T-helper 9 cell (primary cell): ENCODE results near the gene STX18.

Experiments
- DNase-seq: peaks from one replicate; pipeline ENCODE4 v3.0.0-alpha.2; 2020

STX18 gene

GRCh38 chr4:4395849-4396627 is 145.8 kb downstream of the STX18 start:
- DNase-seq: no peak

DNA sequence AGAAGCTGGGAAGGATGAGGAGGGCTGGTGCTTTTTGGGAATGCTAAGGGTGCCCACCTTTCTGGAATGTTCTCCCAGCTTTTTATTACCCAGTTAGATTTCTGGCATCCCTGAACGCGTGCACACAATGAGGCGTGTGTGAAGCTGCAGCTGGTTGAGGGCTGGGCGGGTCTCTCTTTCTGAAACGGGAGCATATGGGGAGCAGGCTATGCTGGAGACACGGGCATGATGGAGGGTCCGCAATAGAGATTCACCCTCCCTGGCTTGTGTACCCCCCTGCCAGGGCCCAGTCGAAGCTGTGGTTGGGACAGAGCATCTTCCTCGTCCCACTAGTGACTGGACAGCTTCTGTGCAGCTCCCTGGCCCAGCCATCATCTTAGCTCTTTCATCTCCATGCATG is 146.5 kb downstream of the STX18 start:
- no peak for DNase-seq

DNA sequence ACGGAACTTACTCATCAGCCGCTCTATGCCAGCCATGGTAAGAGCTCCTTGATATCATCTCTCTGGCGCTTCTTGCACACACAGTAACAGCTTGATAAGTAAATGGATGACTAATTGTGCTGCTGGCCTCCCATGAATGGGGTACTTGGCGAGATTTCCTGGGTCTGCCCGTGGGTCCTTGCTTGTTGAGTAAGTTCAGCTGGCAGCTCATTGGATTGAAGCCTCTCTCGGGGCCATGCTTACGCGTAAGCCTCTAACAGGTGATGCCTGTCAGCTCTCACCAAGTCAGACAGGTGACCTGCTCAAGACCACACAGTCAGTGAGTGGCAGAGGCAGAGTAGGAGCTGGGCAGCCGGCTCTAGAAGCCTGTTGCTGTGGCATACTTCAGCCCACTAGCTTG is 147.2 kb downstream of the STX18 start:
- no peak for DNase-seq

GRCh38 chr4:4392501-4393183 is 149.2 kb downstream of the STX18 start:
- no peak for DNase-seq

DNA sequence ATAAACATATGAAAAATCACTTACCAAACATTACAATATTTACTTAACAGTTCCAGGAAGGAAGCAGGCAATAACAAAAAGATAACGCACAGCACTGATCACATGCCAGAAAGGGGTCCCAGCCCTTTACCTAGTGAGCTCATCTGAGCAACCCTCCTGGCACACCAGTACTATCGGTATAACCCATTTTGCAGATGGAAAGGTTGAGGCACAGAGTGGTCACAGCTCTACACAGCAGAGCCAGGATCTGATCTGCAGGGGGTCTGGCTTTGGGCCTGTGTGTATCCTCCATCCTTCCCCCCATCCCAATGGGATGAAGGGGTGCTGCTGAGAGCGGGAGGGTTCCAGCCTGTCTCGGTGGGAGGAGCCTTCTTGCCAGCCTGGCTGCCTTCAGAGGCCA is 150.0 kb downstream of the STX18 start:
- DNase-seq: no peak

DNA sequence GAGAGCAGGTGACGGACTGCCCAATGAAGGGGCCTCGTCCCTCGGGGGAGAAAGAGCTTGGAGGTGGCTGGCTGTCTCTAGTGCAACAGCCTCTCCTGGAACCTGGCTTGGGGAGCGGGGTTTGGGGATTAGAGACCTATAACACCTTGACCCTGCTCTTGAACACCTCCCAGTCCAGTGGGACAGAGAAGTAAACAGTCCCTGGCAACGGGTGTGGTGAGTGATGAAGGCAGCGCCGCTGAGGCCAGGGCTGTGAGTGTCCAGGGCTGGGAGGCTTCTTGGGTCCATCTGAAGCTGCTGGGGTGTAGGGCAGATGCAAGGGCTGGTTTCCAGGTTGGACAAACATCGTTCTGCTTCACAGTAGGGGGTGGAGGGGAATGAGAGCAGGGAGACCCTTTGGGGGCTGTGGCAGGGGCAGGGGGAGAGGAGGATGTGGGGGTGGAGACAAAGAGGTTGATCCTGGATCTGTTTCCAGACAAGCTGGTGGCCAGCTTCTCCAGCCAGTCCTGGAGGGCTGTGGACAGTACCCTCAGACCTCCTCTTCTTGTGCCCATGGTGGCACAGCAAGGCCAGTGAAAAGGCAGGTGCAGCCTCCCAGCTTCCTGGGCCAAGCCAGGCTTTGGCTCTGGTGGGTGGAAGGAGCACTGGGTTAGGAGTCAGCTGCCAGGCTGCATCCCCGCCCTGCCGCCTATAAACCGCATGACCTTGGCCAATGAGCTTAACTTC is 151.2 kb downstream of the STX18 start:
- no peak for DNase-seq

GRCh38 chr4:4390046-4390445 is 151.8 kb downstream of the STX18 start:
- no peak for DNase-seq

DNA sequence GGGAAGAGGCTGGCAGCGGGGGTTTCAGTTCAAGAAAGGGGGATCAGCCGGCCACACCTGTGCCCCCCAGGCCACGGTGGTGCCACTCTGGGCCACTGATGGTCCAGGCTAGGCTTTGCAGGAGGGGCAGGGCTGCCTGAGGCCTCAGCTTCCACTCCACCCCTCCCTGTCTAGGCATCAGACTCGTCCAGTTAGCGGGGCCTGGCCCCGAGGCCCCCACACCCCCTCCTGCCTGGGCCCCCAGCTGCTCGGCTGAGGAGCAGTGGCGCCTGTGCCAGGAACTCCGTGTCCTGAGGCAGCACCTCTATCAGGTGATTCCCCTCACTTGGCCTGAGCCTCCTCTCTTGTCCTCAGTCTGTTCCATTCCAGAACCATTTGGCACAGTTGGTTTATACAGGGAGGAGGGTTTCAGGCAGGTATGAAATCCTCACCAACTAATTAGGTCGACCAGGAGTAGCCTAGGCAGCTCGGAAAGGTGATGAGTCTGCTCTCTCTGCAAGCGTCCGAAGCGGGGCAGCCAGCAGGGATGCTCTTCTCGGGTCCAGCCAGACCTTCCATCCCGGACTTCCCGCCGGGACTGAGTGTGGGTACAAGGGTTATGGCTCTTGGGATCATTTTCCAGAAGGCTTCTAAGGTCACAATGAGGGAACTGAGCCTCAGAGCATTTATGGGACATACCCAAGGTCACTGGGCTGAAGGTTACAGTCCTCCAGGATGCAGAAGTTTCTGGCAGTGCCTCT is 152.8 kb downstream of the STX18 start:
- DNase-seq: no peak

DNA sequence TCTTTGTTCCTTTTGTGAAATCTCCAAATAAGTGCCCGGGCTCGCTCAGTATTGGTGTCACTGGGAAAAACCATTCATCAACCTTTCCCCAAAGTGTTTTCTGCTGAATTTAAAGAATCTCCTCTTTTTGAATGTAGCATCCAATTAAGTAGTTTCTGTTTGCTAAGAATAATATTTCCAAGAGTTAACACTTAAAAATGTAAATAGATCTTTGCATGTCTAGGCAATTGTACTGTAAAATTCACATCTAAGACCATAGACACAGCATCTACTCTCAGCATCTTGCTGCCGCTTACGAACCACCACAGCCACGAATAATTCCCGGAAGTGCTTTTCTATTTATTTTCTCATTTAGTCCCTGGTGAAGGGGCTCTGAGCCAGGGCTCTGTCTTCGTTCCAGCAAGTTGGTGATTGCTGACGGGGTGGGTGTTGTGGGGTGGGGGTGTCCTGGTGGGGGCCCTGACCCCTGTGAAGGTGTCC is 153.5 kb downstream of the STX18 start:
- DNase-seq: no peak

DNA sequence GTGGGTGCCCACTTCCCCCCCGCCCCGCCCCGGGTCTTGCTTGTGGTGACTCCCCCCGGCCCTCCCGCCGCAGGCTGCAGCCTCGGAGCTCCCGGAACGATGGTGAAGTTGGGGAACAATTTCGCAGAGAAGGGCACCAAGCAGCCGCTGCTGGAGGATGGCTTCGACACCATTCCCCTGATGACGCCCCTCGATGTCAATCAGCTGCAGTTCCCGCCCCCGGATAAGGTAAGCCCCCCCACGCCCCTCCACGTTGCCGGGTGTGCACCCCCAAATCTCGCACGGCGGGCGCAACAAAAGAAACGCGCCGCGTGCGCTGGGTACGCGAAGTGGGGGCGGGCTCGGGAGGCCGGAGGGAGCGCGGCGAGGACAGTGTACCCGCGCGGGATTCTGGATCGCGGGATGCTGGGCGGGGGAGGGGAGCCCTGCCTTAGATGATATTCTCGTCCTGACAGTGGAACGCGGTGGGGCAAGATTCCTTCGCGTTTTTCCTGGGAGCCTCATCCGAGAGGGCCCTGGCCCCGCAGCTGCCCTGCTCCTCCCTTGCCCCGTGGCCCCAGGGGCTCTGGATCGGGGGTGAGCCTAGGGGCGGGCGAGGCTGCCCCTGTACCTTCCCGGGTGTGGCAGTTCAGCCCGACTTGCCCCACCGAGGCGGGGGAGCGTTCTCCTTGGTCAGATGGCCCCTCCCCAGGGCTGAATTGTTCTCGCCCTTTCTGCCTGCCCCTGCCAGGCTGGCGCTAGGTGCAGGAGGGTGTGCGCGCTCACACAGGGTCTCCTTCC is 154.1 kb downstream of the STX18 start:
- DNase-seq: no peak

DNA sequence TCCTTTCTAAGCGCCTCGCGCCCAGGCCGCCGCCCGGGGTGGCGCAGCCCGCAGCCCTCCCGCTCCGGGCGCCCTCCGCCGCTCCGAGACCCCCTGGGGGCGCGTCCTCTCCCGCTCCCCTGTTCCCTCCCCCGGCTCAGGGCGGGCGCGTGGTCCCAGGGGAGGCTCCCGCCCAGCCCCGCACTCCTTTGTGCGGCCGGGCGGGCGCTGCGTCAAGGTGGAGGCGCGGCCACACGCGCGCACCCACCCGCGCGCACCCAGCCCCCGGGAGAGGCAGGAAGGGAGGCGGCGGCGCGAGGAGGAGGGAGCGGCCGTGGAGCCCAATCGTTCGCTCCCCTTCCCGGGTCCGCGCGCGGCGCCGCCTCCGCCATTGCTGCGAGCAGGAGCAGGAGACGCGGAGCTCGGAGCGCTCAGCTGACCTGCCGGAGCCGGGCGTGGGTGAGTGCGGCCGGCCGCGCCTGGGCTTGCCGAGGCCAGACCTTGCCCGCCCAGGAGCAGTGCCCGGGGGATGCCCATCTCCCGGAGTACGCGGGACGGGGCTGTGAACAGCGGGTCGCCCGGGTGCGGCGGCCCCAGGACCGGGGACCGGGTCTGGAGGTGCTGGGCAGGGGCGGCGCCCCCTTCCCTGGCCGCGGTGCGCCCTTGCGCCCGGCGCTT is 155.0 kb downstream of the STX18 start, which contains the start of gene NSG1:
TSS of gene NSG1 (plus strand) at position 367 of the 657 bp plus-strand sequence. CDS start 528 bp downstream, outside the sequence.
- peak; percentile 46 for DNase-seq

DNA sequence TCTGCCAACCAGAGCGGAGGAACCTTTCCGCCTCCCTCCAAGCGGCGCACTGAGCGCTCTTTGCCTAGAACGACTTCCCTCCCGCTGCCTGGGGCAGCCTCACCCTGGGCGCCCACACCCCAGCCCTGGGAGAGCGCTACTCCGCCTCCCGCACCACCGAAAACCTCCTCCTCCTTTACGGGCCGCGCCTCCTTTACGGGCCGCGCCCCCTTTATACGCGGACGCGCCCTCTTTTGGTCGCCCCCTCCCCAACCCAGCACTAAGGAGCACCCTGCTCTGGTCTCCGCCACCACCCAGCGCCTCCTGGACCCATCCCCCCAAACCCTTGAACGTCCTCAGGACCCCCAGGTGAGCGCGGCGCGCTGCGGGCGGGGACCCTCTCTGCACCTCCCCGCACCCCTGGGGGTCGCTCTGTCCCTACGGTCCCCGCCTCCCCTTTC is 155.5 kb downstream of the STX18 start:
- peak; percentile 17 for DNase-seq

- DNase-seq: no peak
Measured at GRCh38 chr4:4385729-4386295, 156.0 kb downstream of the STX18 start.

DNA sequence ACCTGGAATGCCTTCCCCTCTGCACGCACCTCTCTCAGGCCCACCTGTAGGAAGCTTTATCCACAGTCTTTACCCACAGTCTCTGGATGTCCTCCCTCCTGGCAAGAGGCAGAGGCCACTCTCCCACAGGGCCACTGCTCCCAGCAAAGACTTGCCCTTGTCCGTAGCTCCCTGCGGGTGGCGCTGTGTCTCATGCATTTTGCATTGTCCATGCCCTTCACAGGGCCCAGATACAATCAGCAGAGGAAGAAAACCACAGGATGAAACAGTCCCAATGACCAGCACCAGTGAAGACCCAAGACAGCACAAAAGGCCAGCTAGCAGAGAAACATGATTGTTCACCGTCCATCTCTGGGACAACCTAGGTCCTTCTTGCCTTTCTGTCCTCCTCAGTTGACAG is 157.0 kb downstream of the STX18 start:
- no peak for DNase-seq

DNA sequence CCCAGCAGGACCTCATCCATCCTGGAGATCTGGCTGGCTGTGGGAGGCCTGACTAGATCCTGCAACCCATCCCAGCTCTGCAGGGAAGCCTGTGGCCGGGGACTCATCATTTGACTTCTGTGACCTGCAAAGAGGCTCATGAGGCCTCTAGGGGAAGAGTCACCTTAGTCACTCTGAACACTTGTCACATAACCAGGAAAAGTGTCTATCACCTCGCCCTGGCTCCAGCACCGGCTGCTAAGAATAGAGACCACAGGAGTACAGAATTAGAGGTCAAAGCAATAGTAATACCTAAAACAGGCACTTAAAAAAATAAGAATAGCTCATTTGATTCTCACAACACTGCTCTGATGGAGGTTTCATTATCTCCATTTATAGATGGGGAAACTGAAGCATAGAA is 158.8 kb downstream of the STX18 start:
- no peak for DNase-seq

DNA sequence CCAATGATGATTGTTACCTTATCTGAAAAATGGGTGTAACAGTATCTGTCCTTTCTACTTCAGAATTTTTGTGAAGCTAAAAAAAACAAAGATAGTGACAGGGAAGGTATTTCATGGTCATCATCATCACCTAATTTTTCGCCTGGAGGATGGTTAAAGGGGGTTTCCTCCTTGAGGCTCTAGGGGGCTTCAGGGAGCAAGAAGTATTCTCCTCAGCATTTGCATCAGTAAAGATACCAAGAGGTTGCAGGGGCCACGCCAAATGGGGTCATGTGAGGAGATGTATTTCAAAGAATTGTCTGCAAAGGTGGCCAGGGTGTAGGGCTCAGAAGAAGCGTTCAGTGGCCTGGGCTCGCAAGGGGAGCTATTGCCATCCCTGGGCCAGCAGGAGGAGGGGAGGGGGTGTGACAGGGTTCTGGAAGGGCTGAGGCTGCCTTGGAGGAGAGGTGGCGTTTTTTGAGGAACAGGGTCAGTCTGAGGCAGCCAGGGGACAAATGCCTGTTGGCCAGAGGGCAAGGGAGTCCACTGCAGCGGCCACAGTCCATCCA is 162.2 kb downstream of the STX18 start:
- no peak for DNase-seq

GRCh38 chr4:4377732-4378460 is 164.0 kb downstream of the STX18 start:
- no peak for DNase-seq

GRCh38 chr4:4377191-4377590 is 164.7 kb downstream of the STX18 start:
- no peak for DNase-seq

- DNase-seq: no peak
Measured at GRCh38 chr4:4376074-4376473, 165.8 kb downstream of the STX18 start.
